Measurements from ENCODE around the gene S100A9. TPM values are rescaled to one million over a fixed set of nuclear protein-coding genes. Genes with fewer than 3 reads are reported as not detected.

The S100A9 gene
- total RNA-seq, 4 donors from 2014 or later = 436 to 2,200 (median 573) TPM

- ATAC-seq (ENCODE audit: low FRiP score) = peak; percentile 31
- DNase-seq (ENCODE audit: low spot score) = no peak
Measured at GRCh38 chr1:153390938-153391710, 33.5 kb downstream of the S100A9 start, which contains the start of gene S100A8. TSS of gene S100A8 (minus strand) at chr1:153391073. CDS start at chr1:153390535, 538 bp downstream.

GRCh38 chr1:153392258-153392657, 34.6 kb downstream of the S100A9 start:
- DNase-seq (ENCODE audit: low spot score) (no peak), ATAC-seq (ENCODE audit: low FRiP score) (no peak)
- TF ChIP-seq, protein P1, sequence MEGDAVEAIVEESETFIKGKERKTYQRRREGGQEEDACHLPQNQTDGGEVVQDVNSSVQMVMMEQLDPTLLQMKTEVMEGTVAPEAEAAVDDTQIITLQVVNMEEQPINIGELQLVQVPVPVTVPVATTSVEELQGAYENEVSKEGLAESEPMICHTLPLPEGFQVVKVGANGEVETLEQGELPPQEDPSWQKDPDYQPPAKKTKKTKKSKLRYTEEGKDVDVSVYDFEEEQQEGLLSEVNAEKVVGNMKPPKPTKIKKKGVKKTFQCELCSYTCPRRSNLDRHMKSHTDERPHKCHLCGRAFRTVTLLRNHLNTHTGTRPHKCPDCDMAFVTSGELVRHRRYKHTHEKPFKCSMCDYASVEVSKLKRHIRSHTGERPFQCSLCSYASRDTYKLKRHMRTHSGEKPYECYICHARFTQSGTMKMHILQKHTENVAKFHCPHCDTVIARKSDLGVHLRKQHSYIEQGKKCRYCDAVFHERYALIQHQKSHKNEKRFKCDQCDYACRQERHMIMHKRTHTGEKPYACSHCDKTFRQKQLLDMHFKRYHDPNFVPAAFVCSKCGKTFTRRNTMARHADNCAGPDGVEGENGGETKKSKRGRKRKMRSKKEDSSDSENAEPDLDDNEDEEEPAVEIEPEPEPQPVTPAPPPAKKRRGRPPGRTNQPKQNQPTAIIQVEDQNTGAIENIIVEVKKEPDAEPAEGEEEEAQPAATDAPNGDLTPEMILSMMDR (IDR thresholded peaks at IDR 0.05) = no peak

More at GRCh38 chr1:153390938-153391710, 33.5 kb downstream of the S100A9 start, which contains the start of gene S100A8:
- TF ChIP-seq, protein P1 (IDR thresholded peaks at IDR 0.05) = no peak

- TF ChIP-seq, protein P1 (IDR thresholded peaks at IDR 0.05) = no peak
- DNase-seq (ENCODE audit: low spot score) (no peak), ATAC-seq (ENCODE audit: low FRiP score) (no peak)
Measured at GRCh38 chr1:153392822-153393221, 35.2 kb downstream of the S100A9 start.

GRCh38 chr1:153393926-153394325, 36.3 kb downstream of the S100A9 start:
- ATAC-seq (ENCODE audit: low FRiP score) = no peak

DNA sequence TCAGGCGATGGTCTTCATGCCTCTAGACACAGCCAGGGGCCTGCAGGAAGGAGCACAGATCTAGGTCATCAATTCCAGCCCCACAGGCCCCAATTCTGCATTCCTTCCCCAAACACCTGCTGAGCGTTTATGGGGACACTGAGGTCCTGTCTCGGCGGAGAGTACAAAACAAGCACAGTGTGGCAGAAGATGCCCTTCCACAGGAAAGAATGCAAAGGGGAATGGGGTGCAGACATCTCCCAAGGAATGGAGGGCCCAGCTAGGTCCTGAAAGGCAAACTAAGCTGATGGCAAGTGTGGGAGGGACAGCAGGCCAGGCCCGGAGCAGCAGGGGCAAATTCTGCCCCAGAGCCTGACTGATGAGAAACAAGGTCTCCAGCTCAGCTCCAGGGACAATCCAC, 36.7 kb downstream of the S100A9 start:
- DNase-seq (ENCODE audit: low spot score) = no peak
- TF ChIP-seq, protein P1 (IDR thresholded peaks at IDR 0.05) = no peak
- ATAC-seq (ENCODE audit: low FRiP score) = no peak

More at GRCh38 chr1:153393926-153394325, 36.3 kb downstream of the S100A9 start:
- no peak for DNase-seq (ENCODE audit: low spot score)
- TF ChIP-seq, protein P1 (IDR thresholded peaks at IDR 0.05) = no peak

GRCh38 chr1:153395136-153395685, 37.6 kb downstream of the S100A9 start:
- ATAC-seq (ENCODE audit: low FRiP score) (no peak), DNase-seq (ENCODE audit: low spot score) (no peak)
- TF ChIP-seq, protein P1 (IDR thresholded peaks at IDR 0.05) = no peak
